AG08396 (cell line): ENCODE measurements around the gene IL32.
A peak's percentile ranks its signal among the peaks of the same experiment; 100 is the strongest.
"Not testable (repeated sequence)": the region's sequence is repeated elsewhere in the genome, so short reads cannot be mapped to it uniquely, and the experiment has no call there.

Source experiments
- DNase-seq: peaks from one replicate; pipeline ENCODE4 v3.0.0; 2012; ENCODE audit warnings: low spot score, mixed read lengths

The IL32 gene

DNA sequence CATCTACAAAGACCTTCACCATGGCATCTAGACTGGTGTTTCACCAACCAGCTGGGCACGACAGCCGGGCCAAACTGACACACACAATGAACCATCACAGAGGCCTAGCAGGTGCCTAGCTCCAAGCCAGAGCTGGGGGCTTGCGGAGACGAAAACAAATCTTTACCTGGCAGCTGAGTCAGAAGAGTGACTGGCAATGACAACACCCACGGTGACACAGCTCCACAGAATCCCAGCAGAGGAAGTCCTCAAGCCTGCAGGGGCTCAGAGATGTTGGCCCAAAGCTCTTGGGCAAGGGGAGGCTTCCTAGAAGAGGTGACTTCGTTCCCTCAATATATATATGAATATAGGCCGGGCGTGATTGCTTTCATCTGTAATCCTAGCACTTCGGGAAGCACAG is 13.9 kb upstream of the IL32 start:
- no peak for DNase-seq

DNA sequence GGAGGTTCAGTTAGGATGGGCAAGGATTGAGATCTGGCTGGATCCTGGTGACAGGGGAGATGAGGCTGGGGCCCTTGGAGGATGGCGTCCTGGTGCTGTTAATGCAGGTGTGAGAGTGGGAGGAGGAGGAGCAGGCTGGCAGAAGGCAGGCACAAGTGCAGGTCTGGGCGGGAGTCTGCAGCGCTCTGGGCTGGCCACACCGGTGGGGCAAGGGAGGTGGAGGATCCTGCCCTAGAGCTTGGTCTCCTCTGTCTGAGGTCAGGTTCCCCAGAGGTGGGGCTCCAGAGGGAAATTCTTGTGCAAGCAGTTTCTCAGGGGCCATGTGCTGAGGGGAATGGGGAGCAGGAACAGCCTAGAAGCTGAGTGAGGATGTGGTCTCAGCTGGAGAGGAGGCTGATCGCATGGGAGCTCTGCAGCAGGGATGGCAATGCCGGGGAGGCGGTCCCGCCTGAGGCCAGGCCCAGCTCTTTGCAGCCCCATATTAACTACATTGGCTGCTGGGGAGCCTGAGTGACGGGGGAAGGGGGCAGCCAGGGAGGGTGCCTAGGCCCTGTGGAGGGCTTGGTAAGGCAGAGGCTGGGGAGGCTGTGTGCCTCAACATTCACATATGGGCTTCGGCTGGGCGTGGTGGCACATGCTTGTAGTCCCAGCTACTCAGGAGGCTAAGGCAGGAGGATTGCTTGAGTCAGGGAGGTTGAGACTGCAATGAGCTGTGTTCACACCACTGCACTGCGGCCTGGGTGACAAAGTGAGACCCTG is 12.7 kb upstream of the IL32 start:
- not testable (repeated sequence) for DNase-seq

DNA sequence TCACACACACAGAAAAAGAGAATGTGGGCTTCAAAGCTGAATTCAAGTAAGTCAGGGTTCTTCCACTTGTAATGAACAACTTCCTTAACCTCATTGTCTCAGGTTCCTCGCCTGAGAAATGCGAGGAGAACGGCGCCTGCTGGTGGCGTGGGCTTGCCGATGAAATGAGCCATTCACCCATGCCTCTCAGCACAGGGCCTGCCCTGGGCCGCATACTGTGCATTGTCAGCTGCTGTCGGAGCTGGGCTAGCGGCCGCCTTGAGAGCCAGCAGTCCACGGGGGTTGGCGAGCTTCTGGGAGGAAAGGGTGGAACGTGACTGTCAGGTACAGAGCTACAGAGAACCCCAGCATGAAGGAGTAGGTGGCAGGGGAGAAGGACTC is 12.1 kb upstream of the IL32 start:
- DNase-seq = not testable (repeated sequence)

DNA sequence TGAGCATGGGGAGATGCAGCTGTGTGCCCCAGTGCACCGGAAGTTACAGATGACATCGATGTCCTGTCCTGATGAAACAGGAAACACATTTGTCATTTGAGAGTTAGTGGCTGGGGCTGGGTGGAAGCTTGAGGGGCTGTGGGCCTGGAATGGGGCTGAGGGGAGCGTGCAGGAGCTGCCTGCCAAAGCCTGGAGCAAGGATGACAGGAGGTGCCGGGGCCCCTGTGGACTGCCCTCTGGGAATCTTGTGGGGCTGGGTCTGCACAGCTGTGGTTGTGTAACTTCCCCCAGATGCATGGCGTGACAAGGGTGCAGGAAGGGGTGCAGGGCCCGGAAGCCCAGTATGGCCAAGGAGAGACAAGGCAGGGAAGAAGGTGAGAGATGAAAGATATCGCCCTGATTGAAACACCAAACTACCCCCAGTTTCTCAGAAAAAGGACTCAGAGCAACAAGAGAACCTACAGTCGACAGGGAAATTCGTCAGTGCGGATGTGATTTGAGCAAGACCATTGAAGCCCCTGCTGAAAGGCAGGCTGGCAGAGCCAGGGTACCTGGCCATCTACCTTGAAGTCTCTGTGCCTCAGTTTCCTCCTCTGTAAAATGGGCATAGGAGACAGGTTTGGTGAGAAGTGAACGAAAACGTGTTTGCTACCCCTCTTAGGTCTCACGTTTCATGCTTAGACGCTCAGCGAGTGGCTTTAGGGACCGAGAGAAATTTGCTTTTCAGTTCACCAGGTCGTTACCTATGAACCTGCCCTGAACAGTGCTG is 10.3 kb upstream of the IL32 start:
- DNase-seq = no peak

DNA sequence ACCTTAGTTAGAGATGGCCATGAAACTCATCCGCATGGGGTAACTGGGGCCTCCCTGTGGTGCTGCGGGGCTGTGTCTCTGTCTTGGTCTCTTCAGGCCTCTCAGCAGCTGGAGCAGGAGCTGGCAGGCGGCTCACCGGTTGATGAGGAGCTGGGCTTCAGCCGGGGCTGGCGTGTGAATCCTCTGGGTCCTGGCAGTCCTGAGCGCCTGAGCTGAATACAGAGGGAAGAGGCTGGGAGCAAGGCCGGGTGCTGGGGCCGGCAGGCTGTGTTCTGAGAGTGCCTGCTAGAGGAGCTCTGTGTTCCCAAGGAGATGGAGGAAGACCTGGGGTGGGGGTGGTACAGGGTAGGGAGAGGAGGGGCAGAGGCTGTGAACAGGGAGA is 9.7 kb upstream of the IL32 start:
- not testable (repeated sequence) for DNase-seq

DNA sequence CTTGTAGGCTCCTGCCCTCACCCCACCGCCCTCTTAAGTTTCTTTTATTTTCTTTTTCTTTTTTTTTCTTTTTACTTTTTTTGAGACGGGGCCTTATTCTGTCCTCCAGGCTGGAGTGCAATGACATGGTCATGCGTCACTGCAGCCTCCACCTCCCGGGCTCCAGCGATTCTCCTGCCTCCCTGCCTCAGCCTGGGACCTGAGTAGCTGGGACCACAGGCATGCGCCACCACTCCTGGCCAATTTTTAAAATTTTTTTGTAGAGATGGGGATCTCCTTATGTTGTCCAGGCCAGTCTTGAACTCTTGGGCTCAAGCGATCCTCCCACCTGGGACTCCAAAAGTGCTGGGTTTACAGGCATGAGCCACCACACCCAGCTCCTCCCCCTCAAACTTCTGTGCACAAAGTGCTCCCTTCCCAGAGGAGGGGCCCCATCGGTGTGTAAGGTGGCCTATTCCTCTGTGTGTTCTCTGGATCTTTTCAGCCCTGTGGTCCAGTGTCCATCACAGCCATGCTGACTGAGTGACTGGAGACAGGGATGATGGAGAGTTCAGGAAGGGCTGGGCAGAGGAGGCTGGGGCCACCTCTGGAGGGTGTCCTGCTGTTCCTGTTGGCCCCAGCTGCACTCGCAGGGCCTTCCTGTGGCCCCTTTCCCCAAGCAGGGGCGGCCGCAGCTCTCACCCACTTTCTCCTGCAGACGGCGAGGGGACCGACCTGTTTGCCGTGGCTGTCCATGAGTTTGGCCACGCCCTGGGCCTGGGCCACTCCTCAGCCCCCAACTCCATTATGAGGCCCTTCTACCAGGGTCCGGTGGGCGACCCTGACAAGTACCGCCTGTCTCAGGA is 8.9 kb upstream of the IL32 start:
- no peak for DNase-seq

DNA sequence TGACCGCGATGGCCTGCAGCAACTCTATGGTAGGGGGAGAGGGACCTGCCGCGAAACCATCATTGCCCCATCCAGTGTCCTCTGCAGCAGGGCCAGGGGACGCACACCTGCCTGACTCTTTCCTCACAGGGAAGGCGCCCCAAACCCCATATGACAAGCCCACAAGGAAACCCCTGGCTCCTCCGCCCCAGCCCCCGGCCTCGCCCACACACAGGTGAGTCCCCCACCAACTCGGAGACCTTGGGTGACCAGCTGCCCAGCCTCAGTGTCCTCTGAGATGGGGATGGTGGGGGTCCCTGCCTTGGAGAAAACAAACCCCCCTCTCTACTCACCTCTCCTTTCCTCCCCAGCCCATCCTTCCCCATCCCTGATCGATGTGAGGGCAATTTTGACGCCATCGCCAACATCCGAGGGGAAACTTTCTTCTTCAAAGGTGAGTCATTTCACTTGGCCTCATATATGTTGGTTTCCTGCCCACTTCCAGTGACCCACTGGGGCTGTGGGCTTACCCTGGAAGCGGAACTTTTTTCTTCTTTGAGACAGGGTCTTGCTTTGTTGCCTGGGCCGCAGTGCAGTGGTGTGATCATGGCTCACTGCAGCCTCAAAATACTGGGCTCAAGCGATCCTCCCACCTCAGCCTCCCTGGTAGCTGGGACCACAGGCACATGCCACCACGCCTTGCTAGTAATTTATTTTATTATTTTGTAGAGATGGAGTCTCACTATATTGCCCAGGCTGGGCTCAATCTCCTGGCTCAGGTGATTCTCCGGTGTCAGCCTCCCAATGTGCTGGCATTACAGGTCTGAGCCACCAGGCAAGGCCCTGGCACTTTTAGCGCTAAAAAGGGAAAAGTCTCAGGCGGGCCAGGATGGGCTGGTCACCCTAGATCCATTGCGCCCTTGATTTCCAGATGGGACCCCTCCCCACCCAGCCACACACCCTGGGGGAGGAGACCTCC is 8.0 kb upstream of the IL32 start:
- DNase-seq = no peak

DNA sequence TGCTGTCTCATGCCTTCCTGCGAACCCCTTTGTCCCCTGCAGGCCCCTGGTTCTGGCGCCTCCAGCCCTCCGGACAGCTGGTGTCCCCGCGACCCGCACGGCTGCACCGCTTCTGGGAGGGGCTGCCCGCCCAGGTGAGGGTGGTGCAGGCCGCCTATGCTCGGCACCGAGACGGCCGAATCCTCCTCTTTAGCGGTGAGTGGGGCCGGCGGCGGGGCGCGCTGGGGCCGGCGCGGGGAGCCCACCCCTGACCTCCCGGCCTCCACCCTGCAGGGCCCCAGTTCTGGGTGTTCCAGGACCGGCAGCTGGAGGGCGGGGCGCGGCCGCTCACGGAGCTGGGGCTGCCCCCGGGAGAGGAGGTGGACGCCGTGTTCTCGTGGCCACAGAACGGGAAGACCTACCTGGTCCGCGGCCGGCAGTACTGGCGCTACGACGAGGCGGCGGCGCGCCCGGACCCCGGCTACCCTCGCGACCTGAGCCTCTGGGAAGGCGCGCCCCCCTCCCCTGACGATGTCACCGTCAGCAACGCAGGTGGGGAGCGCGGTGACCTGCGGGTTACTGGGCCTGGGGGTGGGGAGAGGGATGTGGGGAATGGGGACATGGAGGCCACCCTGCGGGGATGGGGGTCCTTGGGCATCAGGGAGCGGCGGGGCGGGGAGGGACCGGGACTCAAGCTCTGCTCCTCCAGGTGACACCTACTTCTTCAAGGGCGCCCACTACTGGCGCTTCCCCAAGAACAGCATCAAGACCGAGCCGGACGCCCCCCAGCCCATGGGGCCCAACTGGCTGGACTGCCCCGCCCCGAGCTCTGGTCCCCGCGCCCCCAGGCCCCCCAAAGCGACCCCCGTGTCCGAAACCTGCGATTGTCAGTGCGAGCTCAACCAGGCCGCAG is 7.1 kb upstream of the IL32 start:
- no peak for DNase-seq

DNA sequence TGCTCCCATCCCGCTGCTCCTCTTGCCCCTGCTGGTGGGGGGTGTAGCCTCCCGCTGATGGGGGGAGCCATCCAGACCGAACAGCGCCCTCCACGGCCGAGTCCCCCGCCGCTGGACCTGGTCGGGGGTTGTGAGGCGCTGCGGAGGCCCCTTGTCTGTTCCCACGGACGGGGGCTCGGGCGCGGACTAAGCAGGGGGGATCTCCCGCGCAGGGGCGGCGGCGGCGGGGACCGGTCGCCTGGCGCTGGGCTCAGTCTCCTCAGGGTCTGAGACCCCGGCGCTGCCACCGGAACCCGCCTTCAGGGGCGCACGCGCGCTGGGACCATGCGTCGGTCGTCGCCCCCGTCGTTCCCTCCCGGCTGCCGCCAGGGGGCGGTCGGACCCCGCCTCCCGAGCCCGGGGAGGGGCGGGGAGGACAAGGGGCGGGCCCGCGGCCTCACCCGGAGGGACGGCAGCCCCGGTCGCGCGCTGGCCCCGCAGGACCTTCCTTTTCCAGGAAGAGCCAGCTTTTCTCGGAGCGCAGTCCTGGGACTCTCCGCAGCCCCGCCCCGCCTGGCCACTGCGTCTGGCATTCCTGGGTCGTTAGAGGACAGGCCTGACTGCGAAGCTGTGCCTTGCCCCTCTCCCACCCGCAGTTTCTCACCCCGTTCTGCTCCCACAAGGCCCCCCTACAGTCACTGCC is 6.3 kb upstream of the IL32 start:
- DNase-seq = peak; percentile 97

DNA sequence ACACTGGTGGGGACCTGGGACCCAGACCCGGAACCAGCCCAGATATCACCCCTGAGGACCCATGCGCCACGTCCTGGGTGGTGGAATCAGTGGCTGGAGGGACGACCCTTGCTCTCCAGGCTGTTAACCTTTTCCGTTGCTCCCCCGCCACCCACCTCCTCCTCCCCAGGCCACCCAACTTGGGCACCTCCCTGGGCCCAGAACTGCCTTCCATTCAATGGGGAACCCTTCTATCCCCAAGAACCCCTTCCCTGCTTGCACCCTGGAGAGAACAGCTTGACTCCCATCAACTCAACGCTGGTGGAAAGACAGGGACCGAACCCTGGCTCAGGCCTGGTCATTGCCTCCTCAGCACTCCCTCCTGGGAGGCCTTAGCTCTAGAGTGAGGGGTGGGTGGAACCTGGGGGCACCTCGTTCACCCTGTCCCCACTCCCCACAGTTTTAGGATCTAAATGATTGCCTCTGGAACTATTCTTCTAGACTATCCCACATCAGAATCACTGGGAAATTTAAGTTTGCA is 5.7 kb upstream of the IL32 start:
- DNase-seq = no peak

DNA sequence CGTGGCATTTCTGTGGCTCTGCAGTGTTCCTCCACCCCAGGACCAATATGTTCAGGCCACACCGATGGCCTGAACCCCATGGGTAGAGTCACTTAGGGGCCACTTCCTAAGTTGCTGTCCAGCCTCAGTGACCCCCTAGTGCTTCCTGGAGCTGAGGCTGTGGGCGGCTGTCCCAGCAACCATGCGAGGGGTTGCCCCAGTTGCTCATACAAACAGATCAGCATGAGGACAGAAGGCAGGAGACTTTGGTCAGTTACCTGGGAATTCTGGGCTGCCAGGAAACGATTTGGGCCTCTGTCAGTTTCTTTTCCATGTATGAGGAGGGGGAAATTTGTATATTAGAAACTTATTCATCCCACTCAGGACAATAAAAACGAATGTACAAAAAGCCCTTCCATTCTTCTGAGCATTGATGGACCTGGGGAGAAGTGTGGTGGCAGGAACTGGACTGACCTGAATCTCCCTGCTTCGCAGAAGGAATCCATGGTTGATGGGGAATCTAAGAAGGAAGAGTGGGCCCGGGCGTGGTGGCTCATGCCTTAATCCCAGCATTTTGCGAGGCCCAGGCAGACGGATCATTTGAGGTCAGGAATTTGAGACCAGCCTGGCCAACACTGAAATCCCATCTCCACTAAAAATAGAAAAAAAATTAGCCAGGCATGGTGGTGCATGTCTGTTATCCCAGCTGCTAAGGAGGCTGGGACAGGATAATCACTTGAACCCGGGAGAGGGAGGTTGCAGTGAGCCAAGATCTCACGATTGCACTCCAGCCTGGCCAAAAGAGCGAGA is 4.9 kb upstream of the IL32 start:
- no peak for DNase-seq

DNA sequence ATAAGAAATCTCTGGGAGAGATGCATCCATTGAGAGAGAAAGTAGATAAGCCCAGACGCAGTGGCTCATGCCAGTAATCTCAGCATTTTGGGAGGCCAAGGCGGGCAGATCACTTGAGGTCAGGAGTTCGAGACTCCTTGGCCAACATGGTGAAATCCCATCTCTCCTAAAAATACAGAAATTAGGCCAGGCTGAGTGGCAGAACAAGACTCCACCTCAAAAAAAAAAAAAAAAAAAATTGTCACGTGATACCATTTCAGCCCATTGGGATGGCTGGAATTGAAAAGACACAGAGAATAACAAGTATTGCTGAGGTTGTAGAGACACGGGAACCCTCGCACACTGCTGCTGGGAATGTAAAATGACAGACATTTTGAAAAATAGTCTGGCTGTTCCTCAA is 2.9 kb upstream of the IL32 start:
- no peak for DNase-seq

DNA sequence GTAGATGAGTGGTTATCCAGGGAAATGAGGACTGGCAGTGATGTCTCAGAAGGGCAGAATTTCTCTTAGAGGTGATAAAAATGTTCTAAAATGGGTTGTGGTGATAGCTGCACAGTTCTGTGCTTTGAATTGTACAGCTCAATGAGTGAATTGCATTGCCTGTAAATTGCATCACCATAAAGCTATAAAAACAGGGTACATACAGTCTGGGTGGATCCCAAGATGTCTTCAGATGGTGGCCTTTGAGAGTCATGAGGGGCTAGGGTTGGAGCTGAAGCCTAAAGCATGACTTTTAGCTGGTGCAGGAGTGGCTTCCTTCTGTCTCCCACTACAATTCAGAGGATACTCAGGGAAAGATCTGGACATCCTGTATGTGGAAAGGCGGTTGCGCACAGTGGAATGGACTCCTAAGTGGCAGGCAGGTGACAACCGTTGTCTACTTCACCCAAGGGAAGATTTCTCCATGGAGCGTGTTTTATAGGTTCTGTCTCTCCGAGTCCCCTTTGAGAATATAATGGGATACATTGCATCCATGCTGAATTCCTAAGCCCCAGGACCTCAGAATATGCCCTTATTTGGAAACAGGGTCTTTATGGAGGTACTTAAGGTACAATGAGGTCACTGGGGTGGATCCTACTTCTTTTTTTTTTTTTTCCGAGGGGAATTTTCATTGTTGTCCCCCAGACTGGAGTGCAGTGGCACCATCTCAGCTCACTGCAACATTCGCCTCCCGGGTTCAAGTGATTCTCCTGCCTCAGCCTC is 1.6 kb upstream of the IL32 start:
- DNase-seq = no peak

DNA sequence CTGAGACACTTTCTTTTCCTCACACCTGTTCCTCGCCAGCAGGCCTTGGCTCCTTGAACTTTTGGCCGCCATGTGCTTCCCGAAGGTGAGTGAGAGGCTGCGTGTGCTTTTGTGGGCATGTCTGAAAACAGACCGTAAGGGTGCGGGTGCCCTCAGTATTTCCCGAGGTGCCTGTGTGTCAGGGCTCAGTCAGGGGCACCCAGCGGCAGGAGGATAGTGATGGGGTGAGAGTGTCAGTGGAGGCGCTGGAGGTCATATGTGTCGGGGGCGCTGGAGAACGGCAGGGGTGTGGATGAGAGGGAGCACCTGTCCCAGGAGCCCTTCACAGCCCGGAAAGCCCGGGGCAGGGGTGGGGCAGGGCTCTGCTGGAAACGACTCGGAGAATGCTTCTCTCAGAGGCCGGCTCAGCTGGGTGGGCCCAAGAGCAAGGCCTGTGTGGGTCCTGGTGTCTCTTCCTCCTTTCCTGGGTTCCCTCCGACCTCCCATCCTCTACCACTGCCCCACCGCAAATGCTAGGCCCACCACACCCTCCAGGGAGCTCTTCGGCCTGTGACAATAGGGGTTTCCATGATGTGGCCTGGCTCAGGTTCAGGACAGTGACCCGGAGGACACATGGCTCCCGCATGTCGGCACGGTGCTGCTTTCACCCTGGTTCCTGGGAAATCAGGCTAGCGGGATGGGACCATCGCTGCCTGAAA is 451 bp downstream of the IL32 start:
- DNase-seq = no peak

DNA sequence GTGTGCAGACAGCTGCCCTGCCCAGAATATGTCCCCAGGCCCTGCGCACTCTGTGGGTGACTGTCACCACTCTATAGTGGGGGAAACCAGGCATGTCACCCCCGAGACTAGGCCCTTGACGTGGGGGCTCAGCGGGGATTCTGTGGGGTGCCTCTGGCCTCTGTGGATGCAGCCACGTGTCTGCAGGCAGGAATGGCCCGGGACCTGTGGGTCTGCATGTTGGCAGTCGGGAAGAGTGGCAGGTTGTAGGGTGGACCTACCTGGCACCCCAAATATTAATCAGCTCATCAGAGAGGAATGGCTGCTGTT is 954 bp downstream of the IL32 start:
- DNase-seq = no peak

DNA sequence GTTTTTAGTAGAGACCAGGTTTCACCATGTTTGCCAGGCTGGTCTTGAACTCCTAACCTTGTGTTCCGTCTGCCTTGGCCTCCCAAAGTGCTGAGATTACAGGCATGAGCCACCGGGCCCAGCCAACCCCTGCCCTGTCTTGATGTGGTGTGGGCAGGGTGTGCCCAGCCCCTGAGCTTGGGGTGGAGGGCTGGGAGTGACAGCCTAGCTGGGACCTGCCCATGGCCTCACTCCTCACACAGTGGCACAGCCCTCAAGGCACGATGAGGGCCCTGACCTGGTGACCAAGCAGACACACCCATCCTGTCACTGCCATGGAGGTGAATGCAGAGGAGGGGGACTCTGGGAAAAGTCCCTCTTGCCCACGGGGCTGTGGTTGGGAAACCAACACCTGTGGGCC is 3.0 kb downstream of the IL32 start:
- DNase-seq = no peak

DNA sequence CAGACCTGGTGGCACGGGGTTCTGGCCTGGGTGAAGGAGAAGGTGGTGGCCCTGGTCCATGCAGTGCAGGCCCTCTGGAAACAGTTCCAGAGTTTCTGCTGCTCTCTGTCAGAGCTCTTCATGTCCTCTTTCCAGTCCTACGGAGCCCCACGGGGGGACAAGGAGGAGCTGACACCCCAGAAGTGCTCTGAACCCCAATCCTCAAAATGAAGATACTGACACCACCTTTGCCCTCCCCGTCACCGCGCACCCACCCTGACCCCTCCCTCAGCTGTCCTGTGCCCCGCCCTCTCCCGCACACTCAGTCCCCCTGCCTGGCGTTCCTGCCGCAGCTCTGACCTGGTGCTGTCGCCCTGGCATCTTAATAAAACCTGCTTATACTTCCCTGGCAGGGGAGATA is 3.7 kb downstream of the IL32 start:
- not testable (repeated sequence) for DNase-seq

DNA sequence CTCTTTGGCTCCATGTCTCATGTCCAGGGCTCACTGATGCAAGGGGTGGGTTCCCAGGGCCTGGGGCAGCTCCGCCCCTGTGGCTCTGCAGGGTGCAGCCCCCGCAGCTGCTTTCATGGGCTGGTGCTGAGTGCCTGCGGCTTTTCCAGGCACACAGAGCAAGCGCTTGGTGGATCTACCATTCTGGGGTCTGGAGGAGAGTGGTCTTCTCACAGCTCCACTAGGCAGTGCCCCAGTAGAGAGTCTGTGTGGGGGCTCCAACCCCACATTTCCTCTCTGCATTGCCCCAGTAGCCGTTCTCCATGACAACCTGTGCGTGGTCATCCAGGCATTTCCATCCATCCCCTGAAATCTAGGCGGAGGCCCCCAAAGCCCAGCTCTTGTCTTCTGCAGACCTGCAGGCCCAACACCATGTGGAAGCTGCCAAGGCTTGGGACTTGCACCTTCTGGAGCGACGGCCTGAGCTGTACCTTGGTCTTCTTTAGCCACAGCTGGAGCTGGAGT is 5.2 kb downstream of the IL32 start:
- no peak for DNase-seq
